ENCODE measurements around the gene SLC5A8.
"Not testable (repeated sequence)": the region's sequence is repeated elsewhere in the genome, so short reads cannot be mapped to it uniquely, and the experiment has no call there.

Gene SLC5A8

GRCh38 chr12:101172316-101172715, 37.7 kb downstream of the SLC5A8 start:
- DNase-seq (ENCODE audit: low read depth): no peak

- no peak for DNase-seq (ENCODE audit: low read depth)
Measured at GRCh38 chr12:101168001-101168400, 42.0 kb downstream of the SLC5A8 start.

- no peak for DNase-seq (ENCODE audit: low read depth)
Measured at GRCh38 chr12:101166866-101167265, 43.2 kb downstream of the SLC5A8 start.

DNA sequence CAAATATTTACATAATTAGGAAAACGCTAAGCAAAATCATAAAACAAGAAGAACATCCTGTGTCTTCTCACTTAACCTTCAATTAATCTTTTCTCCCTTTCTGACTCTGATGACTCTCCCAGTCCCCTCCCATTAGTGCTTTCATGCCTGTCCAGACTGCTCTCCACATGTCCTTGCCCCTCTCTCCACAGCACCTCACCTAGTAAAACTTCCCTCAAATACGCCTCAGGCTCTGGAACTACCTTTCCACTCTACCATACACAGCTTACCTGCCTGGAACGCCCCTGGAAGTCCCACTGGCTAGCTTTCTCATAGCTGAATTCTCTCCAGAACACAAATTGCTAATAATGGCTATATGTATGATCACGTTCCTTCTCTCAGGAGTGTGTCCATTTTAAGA, 44.7 kb downstream of the SLC5A8 start:
- no peak for DNase-seq (ENCODE audit: low read depth)

GRCh38 chr12:101145777-101146431, 64.1 kb downstream of the SLC5A8 start:
- not testable (repeated sequence) for DNase-seq (ENCODE audit: low read depth)

DNA sequence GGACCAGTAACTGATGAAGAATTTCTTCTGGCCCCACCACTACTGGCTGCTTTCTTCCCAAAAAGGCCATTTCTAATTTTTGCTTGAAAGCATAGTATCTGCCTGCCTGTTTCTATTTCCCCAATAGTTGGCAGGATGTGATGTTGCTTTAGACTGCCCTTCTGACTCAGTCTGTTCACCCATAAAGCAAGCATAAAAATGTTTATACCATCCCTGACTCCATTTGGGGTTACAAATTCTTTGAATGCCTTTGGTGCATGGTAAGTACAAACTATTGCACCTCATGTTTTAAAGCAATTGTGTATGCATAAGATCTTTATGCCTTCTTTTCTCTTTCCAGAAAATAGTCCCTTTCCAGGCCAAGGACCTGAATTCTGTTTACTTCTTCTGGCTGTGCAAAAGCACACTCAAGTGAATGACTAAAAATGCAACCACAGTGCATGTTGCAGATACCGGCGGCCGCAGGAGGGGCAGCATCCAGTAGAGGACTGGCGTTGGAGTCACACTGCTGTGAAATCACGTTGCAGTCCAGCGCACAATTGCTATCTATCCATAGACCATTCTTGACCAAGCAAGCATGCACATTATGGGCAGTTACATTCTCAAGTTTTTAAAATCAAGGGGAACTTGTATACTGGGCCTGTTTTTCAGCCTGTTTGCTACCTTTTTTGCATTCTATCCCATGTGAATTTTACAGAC, 82.4 kb downstream of the SLC5A8 start:
- DNase-seq (ENCODE audit: low read depth): no peak

GRCh38 chr12:101117842-101118241, 92.2 kb downstream of the SLC5A8 start:
- DNase-seq (ENCODE audit: low read depth): no peak

- DNase-seq (ENCODE audit: low read depth): no peak
Measured at GRCh38 chr12:101116911-101117310, 93.1 kb downstream of the SLC5A8 start.

GRCh38 chr12:101115326-101115725, 94.7 kb downstream of the SLC5A8 start:
- DNase-seq (ENCODE audit: low read depth): no peak

- no peak for DNase-seq (ENCODE audit: low read depth)
Measured at GRCh38 chr12:101111441-101111840, 98.6 kb downstream of the SLC5A8 start.

- no peak for DNase-seq (ENCODE audit: low read depth)
Measured at GRCh38 chr12:101110866-101111265, 99.2 kb downstream of the SLC5A8 start.

DNA sequence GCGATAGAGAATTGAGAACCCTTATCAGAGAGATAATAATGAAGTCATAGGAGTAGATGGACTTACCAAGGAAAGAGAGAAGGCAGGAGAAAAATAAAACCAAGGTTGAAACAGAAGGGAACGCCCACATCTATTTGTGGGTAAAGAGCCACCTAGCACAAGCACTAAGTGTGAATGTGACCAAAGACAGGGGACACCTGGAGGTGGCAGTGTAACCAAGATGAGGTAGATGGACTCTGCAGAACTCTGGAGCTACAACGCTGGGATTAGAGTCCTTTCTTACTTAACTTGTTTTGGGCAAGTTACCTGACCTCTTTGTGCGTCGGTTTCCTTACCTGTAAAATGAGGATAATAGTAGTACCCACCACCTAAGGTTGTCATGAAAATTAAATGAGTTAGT, 101.9 kb downstream of the SLC5A8 start:
- no peak for DNase-seq (ENCODE audit: low read depth)

- no peak for DNase-seq (ENCODE audit: low read depth)
Measured at GRCh38 chr12:101107032-101107763, 102.8 kb downstream of the SLC5A8 start.

All from activated gamma-delta T cell treated with anti-CD3 and anti-CD28 coated beads, Interleukin-2, amount 50 U/mL, for 16 hours (primary cell).